Upper lobe of left lung (tissue), 6 donors: ENCODE data around the gene GRK1. TPM values are rescaled to one million over a fixed set of nuclear protein-coding genes. Genes with fewer than 3 reads are reported as not detected.

ENCODE experiments used
- ATAC-seq, 2 donors: fragments of 200-7000 bp; cut with Tn5 transposase; one replicate each; pipeline ENCODE4 v1.9.1; 2022; ENCODE audit warnings: mild to moderate bottlenecking in 2 of 2, moderate library complexity in 2 of 2; ENCODE audit not compliant: low FRiP score in 2 of 2
- DNase-seq, 2 donors: peaks; one replicate each; pipeline ENCODE4 v3.0.0-alpha.2; 2019 to 2020
- H3K27ac ChIP-seq, 4 donors: fragments of 200-600 bp; sonication (generic); one replicate each; pipeline ENCODE4 v1.5.1; 2016 to 2019
- H3K27me3 ChIP-seq, 4 donors: fragments of 200-600 bp; sonication (generic); one replicate each; pipeline ENCODE4 v1.5.1; 2017 to 2019
- H3K36me3 ChIP-seq, 4 donors: fragments of 200-600 bp; sonication (generic); one replicate each; pipeline ENCODE4 v1.5.1; 2016 to 2019
- H3K4me1 ChIP-seq, 4 donors: fragments of 200-600 bp; sonication (generic); one replicate each; pipeline ENCODE4 v1.5.1; 2018 to 2019
- H3K4me3 ChIP-seq, 4 donors: fragments of 200-600 bp; sonication (generic); one replicate each; pipeline ENCODE4 v1.5.1; 2017 to 2019; ENCODE audit warnings: mild to moderate bottlenecking in 2 of 4, moderate library complexity in 1 of 4
- H3K9me3 ChIP-seq, 4 donors: fragments of 200-600 bp; sonication (generic); one replicate each; pipeline ENCODE4 v1.5.1; 2018 to 2019
- CTCF ChIP-seq, 6 experiments: fragments of 450-650 bp in 4 of 6; fragments of 200-600 bp in 2 of 6; sonication (generic) in 2 of 6; IDR thresholded peaks; one replicate each; pipeline ENCODE4 v1.5.1; 2016 to 2019; ENCODE audit warnings: antibody characterized with exemption in 6 of 6
- EP300 ChIP-seq, 4 donors: sonication (generic); formaldehyde crosslinking; IDR thresholded peaks; one replicate each; pipeline ENCODE4 v1.5.1; 2017; ENCODE audit warnings: antibody characterized with exemption in 4 of 4, control low read depth in 2 of 4
- POLR2A ChIP-seq, 4 donors: fragments of 450-650 bp; IDR thresholded peaks; one replicate each; pipeline ENCODE4 v1.5.1; 2016 to 2017; ENCODE audit warnings: antibody characterized with exemption in 4 of 4, mild to moderate bottlenecking in 2 of 4
- POLR2AphosphoS5 ChIP-seq, 2 donors: sonication (generic); formaldehyde crosslinking; IDR thresholded peaks; one replicate each; pipeline ENCODE4 v1.5.1; 2017; ENCODE audit warnings: antibody characterized with exemption in 2 of 2
- WGBS, 2 donors: methylation state at CpG; one replicate each; pipeline ENCODE4 v1.1.5; 2017 to 2018; 5-methylcytosine and 5-hydroxymethylcytosine counted together
- total RNA-seq, 6 donors: library from RNA; depleted of rRNA in 4 of 6; stranded (reverse); fragments of >200 nt in 4 of 6; gene quantifications; one replicate each; pipeline versions ENCODE4 v1.1.0 to v1.2.1, GENCODE V29; 2016 to 2021
- donor health status: DM: no; HTN: no; CAD: no; lungs with moderate emphysema.
- donor health status: DM: no; HTN: yes; CAD: no; lungs with severe emphysema.

GRK1 gene
- total RNA-seq, 6 donors from 2014 or later = 0.15 to 5.2 TPM; not detected in 4

GRCh38 chr13:113635709-113636108 lies 31.3 kb upstream of the GRK1 start:
- Histone ChIP-seq H3K27me3 (no peaks in the 10 kb centered on the region), H3K9me3 (no peaks in the 10 kb centered on the region), H3K36me3 (peaks cover 23 to 95% (median 81%) of the 10 kb centered on the region in 4 donors), H3K27ac (no peak overlapping the region), H3K4me3 (no peak overlapping the region), H3K4me1 (no peaks in the 10 kb centered on the region)
- WGBS, 2 donors = 96 to 98% methylated on average over 24 to 25 of the region's 25 CpGs
- no peak for TF ChIP-seq POLR2AphosphoS5 (IDR thresholded peaks at IDR 0.05)
- TF ChIP-seq POLR2A (IDR thresholded peaks at IDR 0.05) = no peak
- TF ChIP-seq CTCF (IDR thresholded peaks at IDR 0.05) = no peak
- no peak for TF ChIP-seq EP300 (IDR thresholded peaks at IDR 0.05)
- DNase-seq (peak in 1 of 2 donors; percentile 70), ATAC-seq (no peak)

GRCh38 chr13:113636266-113636963 lies 30.6 kb upstream of the GRK1 start:
- Histone ChIP-seq H3K27me3 (no peaks in the 10 kb centered on the region), H3K4me1 (no peaks in the 10 kb centered on the region), H3K4me3 (no peak overlapping the region), H3K27ac (no peak overlapping the region), H3K9me3 (no peaks in the 10 kb centered on the region), H3K36me3 (peaks cover 23 to 91% (median 80%) of the 10 kb centered on the region in 4 donors)
- TF ChIP-seq POLR2AphosphoS5 (IDR thresholded peaks at IDR 0.05) (no peak), EP300 (IDR thresholded peaks at IDR 0.05) (no peak), POLR2A (IDR thresholded peaks at IDR 0.05) (no peak), CTCF (IDR thresholded peaks at IDR 0.05) (no peak)
- 93 to 96% methylated on average over 24 of the region's 24 CpGs for WGBS, 2 donors
- no peak for ATAC-seq
- DNase-seq = peak; percentile 4 to 71

GRCh38 chr13:113637262-113638160 lies 29.5 kb upstream of the GRK1 start:
- H3K27ac ChIP-seq = no peak overlapping the region
- WGBS, 2 donors = 95 to 97% methylated on average over 26 to 30 of the region's 30 CpGs
- peaks cover 23 to 82% (median 69%) of the 10 kb centered on the region in 4 donors for H3K36me3 ChIP-seq
- no peaks in the 10 kb centered on the region for H3K27me3 ChIP-seq
- DNase-seq (peak; percentile 12 to 49), ATAC-seq (no peak)
- H3K9me3 ChIP-seq = no peaks in the 10 kb centered on the region
- H3K4me3 ChIP-seq = no peak overlapping the region
- no peaks in the 10 kb centered on the region for H3K4me1 ChIP-seq
- TF ChIP-seq CTCF (IDR thresholded peaks at IDR 0.05) (no peak), POLR2A (IDR thresholded peaks at IDR 0.05) (no peak), EP300 (IDR thresholded peaks at IDR 0.05) (no peak), POLR2AphosphoS5 (IDR thresholded peaks at IDR 0.05) (no peak)

DNA sequence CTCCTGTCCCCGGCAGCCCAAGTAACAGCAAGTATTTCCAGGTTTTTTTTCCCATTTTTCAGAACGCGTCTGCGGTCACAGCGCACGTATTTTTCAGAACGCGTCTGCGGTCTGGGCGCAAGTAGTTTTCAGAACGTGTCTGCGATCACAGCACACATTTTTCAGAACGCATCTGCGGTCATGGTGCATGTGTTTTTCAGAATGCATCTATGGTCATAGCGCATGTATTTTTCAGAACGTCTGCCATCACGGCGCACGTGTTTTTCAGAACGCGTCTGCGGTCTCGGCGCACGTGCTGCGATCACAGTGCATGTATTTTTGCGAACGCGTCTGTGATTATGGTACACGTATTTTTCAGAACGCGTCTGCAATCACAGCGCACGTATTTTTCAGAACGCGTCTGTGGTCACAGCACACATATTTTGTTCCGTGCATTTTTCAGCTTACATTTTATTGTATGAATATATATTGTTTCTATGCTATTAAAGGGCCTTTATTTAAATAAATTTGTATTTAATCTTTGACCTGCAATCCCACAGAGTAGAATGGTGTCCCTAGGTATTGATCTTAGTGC lies 28.8 kb upstream of the GRK1 start:
- H3K36me3 ChIP-seq = peaks cover 23 to 76% (median 63%) of the 10 kb centered on the region in 4 donors
- TF ChIP-seq EP300 (IDR thresholded peaks at IDR 0.05) = no peak
- no peak for TF ChIP-seq CTCF (IDR thresholded peaks at IDR 0.05)
- no peak for TF ChIP-seq POLR2A (IDR thresholded peaks at IDR 0.05)
- TF ChIP-seq POLR2AphosphoS5 (IDR thresholded peaks at IDR 0.05) = no peak
- H3K9me3 ChIP-seq = no peaks in the 10 kb centered on the region
- ATAC-seq (no peak), DNase-seq (peak in 1 of 2 donors; percentile 6)
- H3K27ac ChIP-seq = no peak overlapping the region
- WGBS, 2 donors = 97% methylated on average over 37 of the region's 37 CpGs
- no peak overlapping the region for H3K4me3 ChIP-seq
- H3K4me1 ChIP-seq = no peaks in the 10 kb centered on the region
- H3K27me3 ChIP-seq = no peaks in the 10 kb centered on the region
